Astrocyte of the spinal cord (primary cell): ENCODE results near the gene ATP5F1C.

Experiments
- DNase-seq: peaks from one replicate; pipeline ENCODE4 v3.0.0; 2011; ENCODE audit warnings: low read depth, low spot score
- H3K4me3 ChIP-seq: 2 replicates; pipeline ENCODE4 v1.5.1; 2011; ENCODE audit warnings: low read depth, mild to moderate bottlenecking, low read length, moderate library complexity
- CTCF ChIP-seq: IDR thresholded peaks from 2 replicates; pipeline ENCODE4 v1.5.1; 2012; ENCODE audit warnings: low read depth, mild to moderate bottlenecking, low read length, inconsistent platforms
- in situ Hi-C: cut with HindIII; loops from 2 replicates; pipeline ENCODE4 v1.10.0; 2017; ENCODE audit warnings: low sequenced_read_pairs

Gene ATP5F1C

GRCh38 chr10:7756360-7756992 is 31.5 kb upstream of the ATP5F1C start:
- H3K4me3 ChIP-seq = no peak overlapping the region
- DNase-seq = peak; percentile 24
- in situ Hi-C loops = no loop called here
- peak; percentile 68 for TF ChIP-seq CTCF

- no peak overlapping the region for H3K4me3 ChIP-seq
- DNase-seq = no peak
- TF ChIP-seq CTCF = no peak
- in situ Hi-C loops = no loop called here
Observed at GRCh38 chr10:7763929-7764328, 24.0 kb upstream of the ATP5F1C start.

- TF ChIP-seq CTCF = no peak
- in situ Hi-C loops = no loop called here
- DNase-seq = no peak
- no peak overlapping the region for H3K4me3 ChIP-seq
Observed at GRCh38 chr10:7766241-7766640, 21.7 kb upstream of the ATP5F1C start.

- H3K4me3 ChIP-seq = no peak overlapping the region
- DNase-seq = peak; percentile 86
- TF ChIP-seq CTCF = no peak
- in situ Hi-C loops = no loop called here
Observed at GRCh38 chr10:7767209-7767608, 20.8 kb upstream of the ATP5F1C start.

- no peak for TF ChIP-seq CTCF
- no peak overlapping the region for H3K4me3 ChIP-seq
- no peak for DNase-seq
- in situ Hi-C loops = no loop called here
Observed at GRCh38 chr10:7768417-7768816, 19.6 kb upstream of the ATP5F1C start.

GRCh38 chr10:7773845-7774801 is 13.9 kb upstream of the ATP5F1C start:
- no peak for DNase-seq
- H3K4me3 ChIP-seq = no peak overlapping the region
- TF ChIP-seq CTCF = no peak
- in situ Hi-C loops = no loop called here
